ENCODE measurements around the gene SPECC1L.

Gene SPECC1L

DNA sequence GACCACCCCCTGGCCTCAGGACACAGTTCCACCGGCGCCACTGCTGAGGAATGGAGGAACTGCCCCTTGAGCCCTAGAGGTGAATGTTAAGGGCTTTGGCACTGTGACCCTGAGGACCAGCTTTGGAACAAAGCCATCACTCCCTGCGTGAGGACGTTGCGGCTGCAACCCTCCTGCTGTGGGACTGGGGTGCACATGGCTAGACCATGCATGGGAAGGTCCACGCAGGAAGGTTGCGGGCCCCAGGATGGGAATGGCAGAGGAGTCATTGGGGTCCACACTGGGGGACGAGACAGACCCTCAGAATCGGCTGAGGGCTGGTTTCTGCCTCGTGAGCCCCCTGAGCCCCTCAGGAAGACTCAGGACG lies 150.3 kb downstream of the SPECC1L start:
- H3K4me3 ChIP-seq (ENCODE audit: control insufficient read depth, low read depth, low read length): no peak overlapping the region
- TF ChIP-seq CTCF (conservative IDR thresholded peaks at IDR 0.05; ENCODE audit: control insufficient read depth, insufficient read depth, low read depth, low read length): no peak
- no peak for DNase-seq (ENCODE audit: low read depth)

DNA sequence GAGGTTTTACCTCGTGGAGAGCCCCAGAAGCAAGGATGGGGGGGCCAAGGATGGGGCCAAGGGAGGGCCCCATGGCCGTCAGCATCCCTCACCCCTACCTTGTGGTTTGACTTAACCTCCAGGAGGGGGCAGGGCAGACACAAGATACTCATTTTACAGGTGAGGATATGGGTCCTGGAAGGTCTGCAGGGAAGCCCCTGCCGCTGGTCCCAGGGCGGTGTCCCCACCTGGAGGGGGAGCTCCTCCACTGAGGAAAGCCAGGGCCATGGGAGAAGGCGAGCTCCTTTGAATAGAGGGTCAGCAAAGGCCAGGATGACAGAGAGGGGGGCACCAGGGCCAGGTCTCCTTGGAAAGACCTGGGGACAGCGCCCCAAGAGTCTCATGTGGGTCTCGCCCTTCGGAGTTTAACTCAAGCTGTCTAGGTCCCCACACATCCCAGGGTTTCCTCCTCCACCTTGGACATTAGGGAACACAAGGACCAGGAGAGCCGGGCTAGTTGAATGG lies 150.8 kb downstream of the SPECC1L start:
- DNase-seq (ENCODE audit: low read depth): no peak
- no peak overlapping the region for H3K4me3 ChIP-seq (ENCODE audit: control insufficient read depth, low read depth, low read length)
- no peak for TF ChIP-seq CTCF (conservative IDR thresholded peaks at IDR 0.05; ENCODE audit: control insufficient read depth, insufficient read depth, low read depth, low read length)

DNA sequence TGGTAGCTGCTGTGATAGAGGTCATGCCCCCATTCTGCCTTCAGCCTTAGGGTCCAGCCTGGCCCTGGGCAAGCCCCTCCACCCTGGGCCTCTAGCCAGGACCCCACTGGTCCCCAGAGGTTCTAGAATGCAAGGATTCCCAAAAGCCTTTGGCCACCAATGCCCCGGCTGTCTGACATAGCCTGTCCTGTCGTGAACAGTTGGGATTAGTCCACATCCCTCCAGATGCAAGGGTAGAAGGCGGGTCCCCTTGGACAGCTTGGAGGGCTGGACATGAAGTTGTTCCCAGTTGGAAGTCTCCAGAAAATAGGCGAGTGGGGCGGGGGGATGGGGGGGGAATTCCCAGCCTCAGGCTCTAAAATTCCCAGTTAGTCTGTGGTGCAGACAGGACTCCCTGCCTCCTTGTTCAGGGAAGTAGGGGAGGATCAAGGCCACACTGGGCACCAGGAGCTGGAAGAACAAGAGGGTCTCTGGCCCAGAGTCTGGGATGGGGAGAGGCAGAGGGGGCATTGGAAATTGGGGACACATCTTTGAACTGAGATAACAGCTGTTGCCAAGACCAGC lies 151.6 kb downstream of the SPECC1L start:
- H3K4me3 ChIP-seq (ENCODE audit: control insufficient read depth, low read depth, low read length): no peak overlapping the region
- no peak for TF ChIP-seq CTCF (conservative IDR thresholded peaks at IDR 0.05; ENCODE audit: control insufficient read depth, insufficient read depth, low read depth, low read length)
- no peak for DNase-seq (ENCODE audit: low read depth)

DNA sequence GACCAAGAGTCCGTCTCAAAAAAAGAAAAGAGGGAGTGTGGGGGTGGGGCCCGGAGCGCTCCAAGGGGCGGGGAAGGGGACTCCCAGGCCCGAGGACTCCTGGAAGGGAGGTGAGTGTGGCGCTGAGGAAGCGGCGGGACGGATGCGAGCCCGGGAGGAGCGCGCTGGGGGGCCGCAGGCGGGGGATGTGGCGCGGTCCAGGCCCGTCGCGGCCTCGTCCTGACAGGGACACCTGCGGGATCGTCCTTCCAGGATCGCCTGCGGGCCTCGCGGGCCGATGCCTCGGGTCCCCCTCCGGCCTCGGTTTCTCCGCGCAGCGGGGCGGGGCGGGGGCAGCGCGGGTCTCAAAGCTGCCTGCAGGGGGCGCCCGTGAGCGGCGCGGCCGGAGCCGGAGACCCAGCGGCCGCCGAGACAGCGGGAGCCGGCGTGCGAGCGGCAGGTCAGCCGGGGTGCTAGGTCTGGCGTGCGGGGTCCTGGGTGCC lies 152.9 kb downstream of the SPECC1L start:
- peak; percentile 17 for TF ChIP-seq CTCF (conservative IDR thresholded peaks at IDR 0.05; ENCODE audit: control insufficient read depth, insufficient read depth, low read depth, low read length)
- H3K4me3 ChIP-seq (ENCODE audit: control insufficient read depth, low read depth, low read length): no peak overlapping the region
- DNase-seq (ENCODE audit: low read depth): no peak

- no peak for TF ChIP-seq CTCF (conservative IDR thresholded peaks at IDR 0.05; ENCODE audit: control insufficient read depth, insufficient read depth, low read depth, low read length)
- H3K4me3 ChIP-seq (ENCODE audit: control insufficient read depth, low read depth, low read length): peak overlapping the region; percentile 3
- no peak for DNase-seq (ENCODE audit: low read depth)
Measured at GRCh38 chr22:24424001-24424900, 153.6 kb downstream of the SPECC1L start.

GRCh38 chr22:24424901-24425775 lies 154.5 kb downstream of the SPECC1L start:
- no peak for TF ChIP-seq CTCF (conservative IDR thresholded peaks at IDR 0.05; ENCODE audit: control insufficient read depth, insufficient read depth, low read depth, low read length)
- no peak overlapping the region for H3K4me3 ChIP-seq (ENCODE audit: control insufficient read depth, low read depth, low read length)
- DNase-seq (ENCODE audit: low read depth): no peak

All from fibroblast of mammary gland (primary cell).